ENCODE measurements around the gene RPL27A.

RPL27A gene

GRCh38 chr11:8726395-8726794, 43.8 kb downstream of the RPL27A start:
- DNase-seq (ENCODE audit: extremely low spot score): no peak
- CTCF ChIA-PET: no interaction called here
- POLR2A ChIA-PET: interaction anchor here (0.9 kb wide), 1 partner anchor 38 kb away, joined by 4 read pairs; no protein-coding TSS in a partner anchor
- no peak for TF ChIP-seq SP1 (IDR thresholded peaks at IDR 0.05)
- no peak for TF ChIP-seq SUZ12 (IDR thresholded peaks at IDR 0.05)
- no peak for TF ChIP-seq CTBP1 (IDR thresholded peaks at IDR 0.05; ENCODE audit: borderline replicate concordance)
- no peak for TF ChIP-seq L3MBTL2 (conservative IDR thresholded peaks at IDR 0.05)
- TF ChIP-seq LEF1 (IDR thresholded peaks at IDR 0.05; ENCODE audit: borderline replicate concordance): no peak
- no peak for TF ChIP-seq ELF4 (IDR thresholded peaks at IDR 0.05)
- TF ChIP-seq PKNOX1 (IDR thresholded peaks at IDR 0.05): no peak
- no peak for TF ChIP-seq FOXA1 (IDR thresholded peaks at IDR 0.05)
- TF ChIP-seq ARNT (IDR thresholded peaks at IDR 0.05): no peak
- TF ChIP-seq HDGF (IDR thresholded peaks at IDR 0.05; ENCODE audit: borderline replicate concordance): no peak
- no peak for TF ChIP-seq TARDBP (IDR thresholded peaks at IDR 0.05)
- no peak for TF ChIP-seq FOXM1 (IDR thresholded peaks at IDR 0.05; ENCODE audit: borderline replicate concordance)
- TF ChIP-seq NFRKB (IDR thresholded peaks at IDR 0.05): no peak
- TF ChIP-seq BHLHE40 (IDR thresholded peaks at IDR 0.05; ENCODE audit: borderline replicate concordance): no peak
- no peak for TF ChIP-seq ZNF384 (IDR thresholded peaks at IDR 0.05)
- TF ChIP-seq FOXK2 (IDR thresholded peaks at IDR 0.05): no peak

- no peak for TF ChIP-seq BHLHE40 (IDR thresholded peaks at IDR 0.05; ENCODE audit: borderline replicate concordance)
- TF ChIP-seq FOXA1 (IDR thresholded peaks at IDR 0.05): no peak
- TF ChIP-seq PKNOX1 (IDR thresholded peaks at IDR 0.05): peak; percentile 53; the same call in 1 of the 2 replicates
- POLR2A ChIA-PET: no interaction called here
- peak; percentile 20 for DNase-seq (ENCODE audit: extremely low spot score)
- CTCF ChIA-PET: no interaction called here
Measured at GRCh38 chr11:8728563-8728962, 46.0 kb downstream of the RPL27A start.

GRCh38 chr11:8729067-8729466, 46.5 kb downstream of the RPL27A start:
- TF ChIP-seq FOXK2 (IDR thresholded peaks at IDR 0.05) (no peak), SP1 (IDR thresholded peaks at IDR 0.05) (no peak), L3MBTL2 (conservative IDR thresholded peaks at IDR 0.05) (no peak), FOXA1 (IDR thresholded peaks at IDR 0.05) (no peak), LEF1 (IDR thresholded peaks at IDR 0.05; ENCODE audit: borderline replicate concordance) (no peak)
- no peak for DNase-seq (ENCODE audit: extremely low spot score)
- CTCF ChIA-PET: no interaction called here
- POLR2A ChIA-PET: no interaction called here

GRCh38 chr11:8729837-8730696, 47.5 kb downstream of the RPL27A start:
- CTCF ChIA-PET: interaction anchor here (0.6 kb wide), 1 partner anchor 651 kb away, joined by 6 read pairs; no protein-coding TSS in a partner anchor
- TF ChIP-seq L3MBTL2 (conservative IDR thresholded peaks at IDR 0.05): no peak
- no peak for DNase-seq (ENCODE audit: extremely low spot score)
- POLR2A ChIA-PET: no interaction called here

GRCh38 chr11:8730697-8731020, 48.1 kb downstream of the RPL27A start:
- ChIA-PET POLR2A (no interaction called here), CTCF (no interaction called here)
- TF ChIP-seq BHLHE40 (IDR thresholded peaks at IDR 0.05; ENCODE audit: borderline replicate concordance) (no peak), SUZ12 (IDR thresholded peaks at IDR 0.05) (no peak), FOXM1 (IDR thresholded peaks at IDR 0.05; ENCODE audit: borderline replicate concordance) (no peak), LEF1 (IDR thresholded peaks at IDR 0.05; ENCODE audit: borderline replicate concordance) (no peak), TARDBP (IDR thresholded peaks at IDR 0.05) (no peak), CTBP1 (IDR thresholded peaks at IDR 0.05; ENCODE audit: borderline replicate concordance) (no peak), ARNT (IDR thresholded peaks at IDR 0.05) (no peak), HDGF (IDR thresholded peaks at IDR 0.05; ENCODE audit: borderline replicate concordance) (no peak), ZNF384 (IDR thresholded peaks at IDR 0.05) (no peak), FOXK2 (IDR thresholded peaks at IDR 0.05) (no peak), NFRKB (IDR thresholded peaks at IDR 0.05) (no peak), PKNOX1 (IDR thresholded peaks at IDR 0.05) (no peak), SP1 (IDR thresholded peaks at IDR 0.05) (no peak), L3MBTL2 (conservative IDR thresholded peaks at IDR 0.05) (no peak), ELF4 (IDR thresholded peaks at IDR 0.05) (no peak), FOXA1 (IDR thresholded peaks at IDR 0.05) (no peak)
- no peak for DNase-seq (ENCODE audit: extremely low spot score)

- no peak for TF ChIP-seq ZNF384 (IDR thresholded peaks at IDR 0.05)
- no peak for TF ChIP-seq FOXA1 (IDR thresholded peaks at IDR 0.05)
- no peak for TF ChIP-seq LEF1 (IDR thresholded peaks at IDR 0.05; ENCODE audit: borderline replicate concordance)
- no peak for TF ChIP-seq TARDBP (IDR thresholded peaks at IDR 0.05)
- TF ChIP-seq FOXM1 (IDR thresholded peaks at IDR 0.05; ENCODE audit: borderline replicate concordance): no peak
- TF ChIP-seq SP1 (IDR thresholded peaks at IDR 0.05): no peak
- no peak for TF ChIP-seq BHLHE40 (IDR thresholded peaks at IDR 0.05; ENCODE audit: borderline replicate concordance)
- ChIA-PET POLR2A (interaction anchor here (2.0 kb wide), 1 partner anchor 43 kb away, joined by 5 read pairs; no protein-coding TSS in a partner anchor), CTCF (no interaction called here)
- no peak for DNase-seq (ENCODE audit: extremely low spot score)
Measured at GRCh38 chr11:8731647-8732323, 49.2 kb downstream of the RPL27A start.

Measured in HEK293T (cell line).